ENCODE measurements around the gene HIVEP3. TPM values are rescaled to one million over a fixed set of nuclear protein-coding genes. Genes with fewer than 3 reads are reported as not detected.

Gene HIVEP3
- total RNA-seq, 1 donor, result 1.8 TPM

DNA sequence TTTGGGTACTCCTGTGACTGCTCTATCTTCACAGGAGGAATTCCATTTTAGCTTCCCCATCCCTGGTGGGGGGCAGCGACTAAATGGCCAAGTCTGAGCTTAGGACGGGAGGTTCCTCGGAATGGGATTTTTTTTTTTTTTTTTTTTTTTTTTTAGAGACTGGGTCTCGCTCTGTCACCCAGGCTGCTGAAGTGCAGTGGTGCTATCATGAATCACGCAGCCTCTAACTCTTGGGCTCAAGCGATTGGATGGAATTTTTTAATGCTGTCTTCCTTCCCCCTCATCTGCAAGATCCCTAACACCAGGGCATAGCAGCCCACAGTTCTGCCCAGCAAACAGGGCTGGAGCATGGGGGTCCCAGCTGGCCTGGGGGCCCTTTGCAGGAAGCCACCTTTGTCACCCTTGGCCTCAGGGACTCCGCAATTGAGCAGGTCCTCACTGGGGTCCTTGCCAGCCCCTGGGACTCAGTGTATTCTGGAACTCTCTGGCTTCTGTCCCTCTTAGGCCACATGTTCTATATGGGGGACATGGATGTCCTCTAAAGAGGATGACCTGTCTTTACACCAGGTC, 421.2 kb downstream of the HIVEP3 start:
- Histone ChIP-seq H2AFZ (ENCODE audit: low read length) (no peak overlapping the region), H3K4me2 (ENCODE audit: insufficient read depth, low read length) (no peak overlapping the region), H3K4me3 (ENCODE audit: insufficient read depth, low read length) (no peak overlapping the region), H3K27ac (ENCODE audit: low read depth, low read length) (no peak overlapping the region), H3K27me3 (ENCODE audit: insufficient read depth, low read length) (no peaks in the 10 kb centered on the region), H3K36me3 (ENCODE audit: insufficient read depth, low read length) (no peaks in the 10 kb centered on the region), H4K20me1 (ENCODE audit: insufficient read depth, low read length) (no peaks in the 10 kb centered on the region), H3K79me2 (ENCODE audit: insufficient read depth, low read length) (no peaks in the 10 kb centered on the region), H3K9me3 (ENCODE audit: low read depth, low read length) (no peaks in the 10 kb centered on the region), H3K4me1 (ENCODE audit: insufficient read depth, low read length) (peaks cover 28% of the 10 kb centered on the region)
- TF ChIP-seq, protein P1, sequence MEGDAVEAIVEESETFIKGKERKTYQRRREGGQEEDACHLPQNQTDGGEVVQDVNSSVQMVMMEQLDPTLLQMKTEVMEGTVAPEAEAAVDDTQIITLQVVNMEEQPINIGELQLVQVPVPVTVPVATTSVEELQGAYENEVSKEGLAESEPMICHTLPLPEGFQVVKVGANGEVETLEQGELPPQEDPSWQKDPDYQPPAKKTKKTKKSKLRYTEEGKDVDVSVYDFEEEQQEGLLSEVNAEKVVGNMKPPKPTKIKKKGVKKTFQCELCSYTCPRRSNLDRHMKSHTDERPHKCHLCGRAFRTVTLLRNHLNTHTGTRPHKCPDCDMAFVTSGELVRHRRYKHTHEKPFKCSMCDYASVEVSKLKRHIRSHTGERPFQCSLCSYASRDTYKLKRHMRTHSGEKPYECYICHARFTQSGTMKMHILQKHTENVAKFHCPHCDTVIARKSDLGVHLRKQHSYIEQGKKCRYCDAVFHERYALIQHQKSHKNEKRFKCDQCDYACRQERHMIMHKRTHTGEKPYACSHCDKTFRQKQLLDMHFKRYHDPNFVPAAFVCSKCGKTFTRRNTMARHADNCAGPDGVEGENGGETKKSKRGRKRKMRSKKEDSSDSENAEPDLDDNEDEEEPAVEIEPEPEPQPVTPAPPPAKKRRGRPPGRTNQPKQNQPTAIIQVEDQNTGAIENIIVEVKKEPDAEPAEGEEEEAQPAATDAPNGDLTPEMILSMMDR (IDR thresholded peaks at IDR 0.05; ENCODE audit: extremely low read depth, low read depth, low read length), result no peak
- DNase-seq (ENCODE audit: insufficient read length, low spot score, missing footprints), result no peak

DNA sequence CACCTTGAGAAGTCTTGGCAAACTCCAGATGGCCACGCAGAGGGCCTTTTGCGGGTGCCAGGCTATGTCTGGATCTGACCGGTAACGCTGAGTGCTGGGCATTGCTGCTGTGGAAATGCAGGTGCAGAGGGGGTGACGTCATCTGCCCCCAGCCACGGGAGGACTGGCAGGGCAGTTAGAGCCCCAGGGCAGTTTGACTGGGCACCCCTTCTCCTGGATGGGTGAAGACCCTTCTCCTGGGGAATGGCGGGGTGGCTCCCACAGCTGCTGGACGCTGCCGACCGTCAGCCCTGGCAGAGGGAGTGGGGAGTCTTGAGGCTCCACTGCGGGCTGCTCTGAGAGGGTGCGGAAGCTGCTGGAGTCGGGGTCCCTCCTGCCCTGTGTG, 421.7 kb downstream of the HIVEP3 start:
- H3K4me2 ChIP-seq (ENCODE audit: insufficient read depth, low read length), result no peak overlapping the region
- no peaks in the 10 kb centered on the region for H3K27me3 ChIP-seq (ENCODE audit: insufficient read depth, low read length)
- DNase-seq (ENCODE audit: insufficient read length, low spot score, missing footprints), result no peak
- no peak overlapping the region for H2AFZ ChIP-seq (ENCODE audit: low read length)
- no peaks in the 10 kb centered on the region for H4K20me1 ChIP-seq (ENCODE audit: insufficient read depth, low read length)
- no peak overlapping the region for H3K27ac ChIP-seq (ENCODE audit: low read depth, low read length)
- H3K79me2 ChIP-seq (ENCODE audit: insufficient read depth, low read length), result no peaks in the 10 kb centered on the region
- TF ChIP-seq, protein P1 (IDR thresholded peaks at IDR 0.05; ENCODE audit: extremely low read depth, low read depth, low read length), result no peak
- no peaks in the 10 kb centered on the region for H3K36me3 ChIP-seq (ENCODE audit: insufficient read depth, low read length)
- no peaks in the 10 kb centered on the region for H3K9me3 ChIP-seq (ENCODE audit: low read depth, low read length)
- no peak overlapping the region for H3K4me3 ChIP-seq (ENCODE audit: insufficient read depth, low read length)
- peaks cover 28% of the 10 kb centered on the region for H3K4me1 ChIP-seq (ENCODE audit: insufficient read depth, low read length)

DNA sequence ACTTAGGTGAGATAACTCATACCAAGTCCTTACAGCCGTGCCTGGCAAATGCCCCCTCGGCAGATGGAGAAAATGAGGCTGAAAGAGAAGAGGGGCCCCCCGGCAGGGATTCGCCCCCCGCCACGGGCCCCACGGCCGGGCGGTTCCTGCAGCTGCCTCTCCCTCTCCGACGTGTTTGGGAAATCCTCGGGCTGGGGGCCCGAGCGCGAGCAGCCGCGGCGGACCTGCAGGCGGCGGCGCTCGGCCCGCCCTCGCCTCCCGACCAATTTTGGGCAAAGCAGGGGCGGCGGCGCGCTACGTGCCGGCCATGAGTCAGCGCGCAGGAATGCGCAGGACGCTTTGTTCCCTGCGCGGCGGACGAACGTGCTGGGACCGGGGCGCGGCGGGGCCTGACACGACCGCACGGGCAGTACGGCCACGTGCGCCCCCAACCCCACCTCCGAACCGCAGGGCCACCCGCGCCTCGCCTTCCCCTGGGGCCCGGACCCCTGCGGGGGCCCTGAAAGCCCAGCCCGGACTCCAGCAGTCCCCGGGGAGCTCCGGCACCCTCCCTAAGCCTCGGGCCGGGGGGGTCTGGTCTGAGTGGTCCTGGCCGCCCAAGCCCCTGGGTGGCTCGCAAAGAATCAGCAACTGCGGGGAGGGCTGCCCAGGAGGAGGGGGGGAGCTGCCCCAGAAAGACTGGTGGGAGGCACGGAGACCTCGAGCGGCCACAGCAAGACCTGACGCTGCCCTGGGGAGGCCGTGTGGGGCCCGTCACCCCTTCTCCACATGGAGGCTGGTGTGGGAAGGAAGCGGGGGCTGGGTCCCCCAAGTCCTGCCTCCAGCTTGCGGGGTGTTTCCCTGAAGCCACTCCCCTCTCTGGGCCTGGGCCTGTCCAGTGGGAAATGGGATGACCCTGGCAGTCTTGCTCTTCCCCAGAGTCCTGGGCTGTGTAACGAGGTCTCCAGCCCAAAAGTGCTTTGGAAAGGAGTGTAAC, 422.4 kb downstream of the HIVEP3 start:
- peak; percentile 98 for DNase-seq (ENCODE audit: insufficient read length, low spot score, missing footprints)
- peak overlapping the region; percentile 68 for H2AFZ ChIP-seq (ENCODE audit: low read length)
- no peaks in the 10 kb centered on the region for H3K79me2 ChIP-seq (ENCODE audit: insufficient read depth, low read length)
- no peaks in the 10 kb centered on the region for H3K27me3 ChIP-seq (ENCODE audit: insufficient read depth, low read length)
- TF ChIP-seq, protein P1 (IDR thresholded peaks at IDR 0.05; ENCODE audit: extremely low read depth, low read depth, low read length), result no peak
- no peaks in the 10 kb centered on the region for H3K9me3 ChIP-seq (ENCODE audit: low read depth, low read length)
- no peaks in the 10 kb centered on the region for H3K36me3 ChIP-seq (ENCODE audit: insufficient read depth, low read length)
- peaks cover 28% of the 10 kb centered on the region for H3K4me1 ChIP-seq (ENCODE audit: insufficient read depth, low read length)
- no peak overlapping the region for H3K27ac ChIP-seq (ENCODE audit: low read depth, low read length)
- no peaks in the 10 kb centered on the region for H4K20me1 ChIP-seq (ENCODE audit: insufficient read depth, low read length)
- H3K4me3 ChIP-seq (ENCODE audit: insufficient read depth, low read length), result peak overlapping the region; percentile 66
- peak overlapping the region; percentile 78 for H3K4me2 ChIP-seq (ENCODE audit: insufficient read depth, low read length)

Measured in osteoblast (primary cell).